Esophagus muscularis mucosa (tissue), 4 donors: ENCODE data around the gene TLCD1.

Experiments
- EP300 ChIP-seq: sonication (generic); formaldehyde crosslinking; IDR thresholded peaks from one replicate; pipeline ENCODE4 v1.6.1; 2017; ENCODE audit warnings: antibody characterized with exemption
- POLR2A ChIP-seq: fragments of 450-650 bp; IDR thresholded peaks from one replicate; pipeline ENCODE4 v1.6.1; 2017; ENCODE audit warnings: antibody characterized with exemption, moderate library complexity, mild to moderate bottlenecking, low read depth
- POLR2AphosphoS5 ChIP-seq, 2 donors: sonication (generic); formaldehyde crosslinking; IDR thresholded peaks; one replicate each; pipeline ENCODE4 v1.6.1; 2017; ENCODE audit warnings: antibody characterized with exemption in 2 of 2
- TF ChIP-seq, protein P1 (sequence below), 3 experiments: fragments of 200-600 bp in 2 of 3; fragments of 450-650 bp in 1 of 3; sonication (generic) in 2 of 3; IDR thresholded peaks; one replicate each; pipeline ENCODE4 v1.5.1; 2017 to 2019; ENCODE audit warnings: antibody characterized with exemption in 3 of 3, mild to moderate bottlenecking in 2 of 3, moderate library complexity in 1 of 3

DNA sequence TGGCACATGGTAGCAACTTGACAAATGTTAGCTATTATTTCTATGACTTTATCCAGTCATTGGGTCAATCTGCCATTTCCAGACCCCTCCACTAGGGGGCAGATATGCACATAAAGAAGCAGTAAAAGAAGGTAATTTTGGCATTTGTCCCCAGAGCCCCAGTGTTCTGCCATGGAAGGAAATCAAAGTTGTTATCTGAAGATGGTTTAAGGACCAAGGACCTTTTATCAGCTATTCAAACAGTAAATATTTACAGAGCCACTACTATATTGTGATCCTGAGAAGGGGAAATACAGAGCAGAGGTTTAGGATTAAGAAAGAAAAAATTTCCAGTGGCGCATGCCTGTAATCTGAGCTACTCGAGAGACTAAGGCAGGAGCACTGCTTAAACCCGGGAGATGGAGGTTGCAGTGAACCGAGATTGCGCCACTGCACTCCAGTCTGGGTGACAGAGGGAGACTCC is 37.8 kb upstream of the TLCD1 start:
- TF ChIP-seq, protein P1, sequence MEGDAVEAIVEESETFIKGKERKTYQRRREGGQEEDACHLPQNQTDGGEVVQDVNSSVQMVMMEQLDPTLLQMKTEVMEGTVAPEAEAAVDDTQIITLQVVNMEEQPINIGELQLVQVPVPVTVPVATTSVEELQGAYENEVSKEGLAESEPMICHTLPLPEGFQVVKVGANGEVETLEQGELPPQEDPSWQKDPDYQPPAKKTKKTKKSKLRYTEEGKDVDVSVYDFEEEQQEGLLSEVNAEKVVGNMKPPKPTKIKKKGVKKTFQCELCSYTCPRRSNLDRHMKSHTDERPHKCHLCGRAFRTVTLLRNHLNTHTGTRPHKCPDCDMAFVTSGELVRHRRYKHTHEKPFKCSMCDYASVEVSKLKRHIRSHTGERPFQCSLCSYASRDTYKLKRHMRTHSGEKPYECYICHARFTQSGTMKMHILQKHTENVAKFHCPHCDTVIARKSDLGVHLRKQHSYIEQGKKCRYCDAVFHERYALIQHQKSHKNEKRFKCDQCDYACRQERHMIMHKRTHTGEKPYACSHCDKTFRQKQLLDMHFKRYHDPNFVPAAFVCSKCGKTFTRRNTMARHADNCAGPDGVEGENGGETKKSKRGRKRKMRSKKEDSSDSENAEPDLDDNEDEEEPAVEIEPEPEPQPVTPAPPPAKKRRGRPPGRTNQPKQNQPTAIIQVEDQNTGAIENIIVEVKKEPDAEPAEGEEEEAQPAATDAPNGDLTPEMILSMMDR (IDR thresholded peaks at IDR 0.05) = peak; percentile 90 to 93 (median 90)
- TF ChIP-seq POLR2A = no peak
- no peak for TF ChIP-seq EP300
- TF ChIP-seq POLR2AphosphoS5 (IDR thresholded peaks at IDR 0.05) = peak in 1 of 2 donors; percentile 33
